ENCODE data around the gene ABHD14A.

ABHD14A gene

DNA sequence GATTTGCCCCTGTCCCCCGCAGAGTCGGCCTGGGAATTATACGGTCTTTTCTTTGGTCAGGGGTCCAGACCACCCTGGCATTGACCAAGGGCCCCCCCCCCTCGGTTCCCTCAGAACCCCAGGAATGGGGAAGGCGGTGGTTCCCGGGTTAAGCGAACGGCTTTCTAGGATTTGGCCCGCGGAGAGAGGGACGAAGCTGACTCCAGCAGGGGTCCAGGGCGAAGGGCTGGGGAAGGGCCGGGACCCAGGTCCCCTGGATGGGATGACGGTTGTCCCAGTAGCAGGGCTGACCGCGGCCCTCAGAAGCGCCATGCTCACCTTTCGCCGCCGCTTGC, 33.4 kb upstream of the ABHD14A start:
- DNase-seq (no peak), ATAC-seq (no peak)

DNA sequence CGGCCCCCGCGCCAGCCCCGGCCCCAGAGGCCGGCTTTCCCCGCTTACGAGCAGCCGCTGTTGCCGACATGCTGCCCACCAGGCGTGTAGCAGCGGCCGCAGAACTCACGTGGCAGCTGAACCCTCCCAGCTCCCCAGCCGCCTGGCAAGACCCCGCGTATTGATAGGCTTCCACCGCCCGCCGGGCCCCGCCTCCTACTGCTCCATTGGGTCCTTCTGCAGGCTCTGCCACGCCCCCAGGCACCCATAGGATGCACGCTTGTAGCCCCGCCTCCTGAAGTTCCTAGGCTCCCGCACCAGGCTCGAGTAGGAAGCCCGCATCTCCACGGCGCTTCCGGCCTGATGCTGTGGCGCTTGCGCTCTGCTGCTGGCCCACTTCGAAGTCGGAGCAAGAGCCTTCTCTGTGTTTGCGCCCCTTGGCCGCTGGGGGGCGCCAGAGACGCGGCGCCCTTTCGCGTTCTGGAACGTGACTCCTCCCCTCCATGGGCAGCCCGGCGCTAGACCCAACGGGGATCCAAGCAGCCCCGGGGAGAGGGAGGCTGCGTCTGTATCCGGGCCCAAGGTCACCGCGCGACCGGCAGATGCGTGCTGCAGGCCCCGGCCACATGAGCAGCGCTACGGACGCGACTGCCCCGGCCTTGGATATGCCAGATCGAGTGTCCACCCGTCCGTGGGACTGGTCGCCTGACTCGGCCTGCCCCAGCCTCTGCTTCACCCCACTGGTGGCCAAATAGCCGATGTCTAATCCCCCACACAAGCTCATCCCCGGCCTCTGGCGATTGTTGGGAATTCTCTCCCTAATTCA, 32.9 kb upstream of the ABHD14A start, which contains the start of the genes PARP3 and RRP9:
Gene PARP3, plus strand, starts transcription at position 566 of the 805 bp plus-strand sequence. CDS start 993 bp downstream, outside the sequence.
Gene RRP9, minus strand, starts transcription at position 107 of the 805 bp plus-strand sequence. Its CDS starts 37 bp downstream, at position 70.
- peak; percentile 93 for ATAC-seq

DNA sequence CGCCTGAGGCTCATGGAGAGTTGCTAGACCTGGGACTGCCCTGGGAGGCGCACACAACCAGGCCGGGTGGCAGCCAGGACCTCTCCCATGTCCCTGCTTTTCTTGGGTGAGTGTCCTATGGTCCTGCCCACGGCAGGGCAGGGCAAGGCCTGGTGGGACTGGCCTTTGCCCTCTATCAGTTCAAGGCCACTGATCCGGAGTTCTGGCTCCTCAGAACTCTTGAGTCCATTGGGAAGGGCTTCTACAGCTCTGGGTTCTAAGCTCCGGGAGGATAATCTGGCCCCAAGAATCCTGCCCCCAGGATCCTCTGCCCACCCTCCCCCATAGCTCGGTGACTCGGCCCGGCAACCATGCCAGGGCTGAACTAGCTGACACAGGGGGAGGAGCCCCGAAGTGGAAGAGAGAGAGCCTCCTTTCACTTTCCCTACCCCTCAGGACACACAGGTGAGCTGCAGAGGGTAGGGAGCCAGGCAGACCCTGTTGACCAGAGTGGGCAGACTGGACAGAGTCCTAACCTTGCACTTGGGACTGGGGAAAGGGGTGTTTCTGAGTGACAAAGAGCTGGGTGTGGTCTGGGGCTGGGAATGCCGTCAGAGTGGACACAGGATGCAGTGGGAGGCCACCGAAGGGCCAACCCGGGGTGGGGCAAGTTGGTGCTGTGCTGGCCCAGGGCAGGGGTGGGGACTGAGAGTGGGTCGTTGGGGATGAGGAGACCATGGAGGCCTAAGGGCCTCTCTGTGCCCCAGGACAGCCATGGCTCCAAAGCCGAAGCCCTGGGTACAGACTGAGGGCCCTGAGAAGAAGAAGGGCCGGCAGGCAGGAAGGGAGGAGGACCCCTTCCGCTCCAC, 32.0 kb upstream of the ABHD14A start:
- ATAC-seq: peak; percentile 17

More for the DNA sequence above, 32.9 kb upstream of the ABHD14A start, which contains the start of the genes PARP3 and RRP9:
- peak; percentile 99 for DNase-seq

DNA sequence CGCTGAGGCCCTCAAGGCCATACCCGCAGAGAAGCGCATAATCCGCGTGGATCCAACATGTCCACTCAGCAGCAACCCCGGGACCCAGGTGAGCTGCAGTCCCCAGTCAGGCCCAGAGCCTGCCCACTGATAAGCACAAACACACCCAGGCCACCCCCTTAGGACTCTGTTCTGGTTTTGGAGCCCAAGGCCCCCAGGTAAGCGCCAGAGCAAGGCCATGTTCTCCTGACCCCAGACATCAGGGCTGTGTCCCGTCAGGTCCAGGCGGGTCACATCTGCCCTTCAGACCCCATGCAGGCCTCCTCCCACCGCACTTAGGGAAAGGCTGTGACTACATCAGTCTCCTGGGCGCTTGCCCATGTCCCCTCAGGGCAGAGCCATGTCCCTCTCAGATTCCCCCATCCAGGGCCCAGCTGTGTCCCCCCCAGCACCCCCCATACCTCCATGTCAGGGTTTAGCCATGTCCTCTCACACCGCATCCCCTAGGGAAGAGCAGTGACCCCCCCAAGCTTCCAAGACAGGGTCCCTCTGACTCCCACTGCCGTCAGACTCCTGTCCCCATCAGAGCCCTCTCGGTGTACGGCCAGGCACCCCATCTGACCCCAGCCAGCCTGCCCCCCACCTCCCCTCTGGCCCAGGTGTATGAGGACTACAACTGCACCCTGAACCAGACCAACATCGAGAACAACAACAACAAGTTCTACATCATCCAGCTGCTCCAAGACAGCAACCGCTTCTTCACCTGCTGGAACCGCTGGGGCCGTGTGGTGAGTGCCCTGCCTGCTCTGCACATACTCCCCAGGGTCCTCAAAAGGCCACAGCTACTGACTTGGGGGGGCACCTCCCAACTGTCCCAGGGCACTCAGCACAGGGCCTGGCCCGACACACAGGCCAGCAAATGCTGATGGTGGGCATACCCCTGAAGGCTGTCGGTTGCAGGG, 31.1 kb upstream of the ABHD14A start:
- no peak for DNase-seq
- ATAC-seq: no peak

More for the DNA sequence above, 32.0 kb upstream of the ABHD14A start:
- DNase-seq: peak; percentile 75

DNA sequence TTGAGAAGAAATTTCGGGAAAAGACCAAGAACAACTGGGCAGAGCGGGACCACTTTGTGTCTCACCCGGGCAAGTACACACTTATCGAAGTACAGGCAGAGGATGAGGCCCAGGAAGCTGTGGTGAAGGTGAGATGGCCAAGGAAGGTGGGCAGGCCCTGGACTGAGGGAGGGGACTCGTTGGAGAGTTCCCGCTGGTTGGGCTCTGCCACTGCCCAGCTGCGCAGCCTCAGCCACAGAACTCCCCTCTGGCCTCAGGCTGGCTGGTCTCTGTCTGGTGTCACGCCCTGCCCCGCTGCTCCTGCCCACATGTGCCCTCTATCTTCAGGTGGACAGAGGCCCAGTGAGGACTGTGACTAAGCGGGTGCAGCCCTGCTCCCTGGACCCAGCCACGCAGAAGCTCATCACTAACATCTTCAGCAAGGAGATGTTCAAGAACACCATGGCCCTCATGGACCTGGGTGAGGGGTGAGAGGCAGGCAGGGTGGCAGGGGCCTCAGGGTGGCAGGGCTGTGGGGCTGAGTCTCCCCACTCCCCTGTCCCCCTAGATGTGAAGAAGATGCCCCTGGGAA, 30.3 kb upstream of the ABHD14A start:
- no peak for DNase-seq

DNA sequence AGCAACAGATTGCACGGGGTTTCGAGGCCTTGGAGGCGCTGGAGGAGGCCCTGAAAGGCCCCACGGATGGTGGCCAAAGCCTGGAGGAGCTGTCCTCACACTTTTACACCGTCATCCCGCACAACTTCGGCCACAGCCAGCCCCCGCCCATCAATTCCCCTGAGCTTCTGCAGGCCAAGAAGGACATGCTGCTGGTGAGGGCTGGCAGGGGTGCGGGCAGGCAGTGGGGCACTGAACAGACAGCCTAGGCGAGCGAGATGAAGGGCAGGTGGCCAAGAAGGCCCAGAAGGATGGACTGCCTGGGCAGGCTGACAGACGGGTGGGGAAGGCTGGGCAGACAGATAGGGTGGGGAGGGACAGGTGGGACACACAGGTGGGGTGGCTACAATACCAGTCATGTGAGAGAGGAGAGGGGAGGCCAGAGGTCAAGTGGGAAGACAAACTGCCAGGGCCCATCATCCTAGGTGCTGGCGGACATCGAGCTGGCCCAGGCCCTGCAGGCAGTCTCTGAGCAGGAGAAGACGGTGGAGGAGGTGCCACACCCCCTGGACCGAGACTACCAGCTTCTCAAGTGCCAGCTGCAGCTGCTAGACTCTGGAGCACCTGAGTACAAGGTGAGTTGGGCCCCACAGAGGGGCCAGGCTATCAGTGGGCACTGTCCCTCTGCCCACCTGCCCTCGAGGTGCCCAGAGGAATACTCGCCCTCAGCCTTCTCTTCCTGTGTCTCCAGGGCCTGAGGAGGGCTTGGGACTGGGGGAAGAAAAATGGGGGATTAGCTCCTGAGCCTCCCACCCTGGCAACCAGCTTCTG, 29.6 kb upstream of the ABHD14A start:
- no peak for ATAC-seq

More for the DNA sequence above, 30.3 kb upstream of the ABHD14A start:
- no peak for ATAC-seq

DNA sequence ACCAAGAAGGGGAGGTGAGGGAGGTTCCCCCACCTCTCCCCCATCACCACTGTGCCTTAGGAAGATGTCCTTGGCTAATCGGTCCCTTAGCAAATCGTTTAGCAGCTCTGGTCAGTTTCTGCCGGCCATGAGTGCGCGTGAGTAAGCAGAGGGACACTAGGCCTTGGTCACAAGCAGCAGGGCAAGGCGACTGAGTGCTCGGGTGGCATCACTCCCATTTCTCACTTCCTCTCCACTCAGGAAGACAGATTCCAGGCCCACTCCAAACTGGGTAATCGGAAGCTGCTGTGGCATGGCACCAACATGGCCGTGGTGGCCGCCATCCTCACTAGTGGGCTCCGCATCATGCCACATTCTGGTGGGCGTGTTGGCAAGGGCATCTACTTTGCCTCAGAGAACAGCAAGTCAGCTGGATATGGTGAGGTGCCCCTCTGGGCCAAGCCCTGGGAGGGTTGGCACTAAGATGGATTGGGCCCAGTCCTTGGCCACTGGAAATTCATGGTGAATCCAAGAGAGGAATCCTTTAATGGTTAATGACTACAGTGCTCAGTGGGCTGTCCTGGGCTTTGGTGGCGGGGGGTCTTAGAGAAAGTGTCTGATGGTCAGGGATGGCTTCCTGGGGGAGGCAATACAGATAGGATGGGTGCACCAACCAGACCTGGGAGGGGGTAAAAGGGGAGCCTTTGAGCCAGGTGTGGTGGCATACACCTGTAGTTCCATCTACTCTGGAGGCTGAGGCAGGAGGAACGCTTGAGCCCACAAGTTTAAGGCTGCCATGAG, 28.7 kb upstream of the ABHD14A start:
- DNase-seq (no peak), ATAC-seq (no peak)

More for the DNA sequence above, 29.6 kb upstream of the ABHD14A start:
- no peak for DNase-seq

DNA sequence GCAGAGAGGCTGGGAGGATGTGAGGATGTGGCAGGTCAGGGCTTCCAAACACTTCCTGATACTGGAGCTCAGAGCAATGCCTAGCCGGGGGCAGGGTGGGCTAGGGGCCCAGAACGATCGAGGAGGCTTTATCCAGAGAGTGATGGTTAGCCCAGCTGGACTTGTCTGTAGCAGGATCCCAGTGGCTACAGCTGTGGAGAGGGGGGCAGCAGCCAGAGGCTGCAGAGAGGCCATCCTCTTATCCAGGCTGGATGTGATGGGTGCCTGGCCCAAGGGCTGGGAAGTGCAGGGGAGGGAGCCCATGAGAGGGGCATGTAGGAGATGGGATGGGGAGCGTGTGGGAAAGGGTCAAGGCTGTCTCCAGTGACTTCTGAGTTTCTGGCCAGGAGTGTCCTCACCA, 28.1 kb upstream of the ABHD14A start:
- DNase-seq: peak; percentile 1
- no peak for ATAC-seq

DNA sequence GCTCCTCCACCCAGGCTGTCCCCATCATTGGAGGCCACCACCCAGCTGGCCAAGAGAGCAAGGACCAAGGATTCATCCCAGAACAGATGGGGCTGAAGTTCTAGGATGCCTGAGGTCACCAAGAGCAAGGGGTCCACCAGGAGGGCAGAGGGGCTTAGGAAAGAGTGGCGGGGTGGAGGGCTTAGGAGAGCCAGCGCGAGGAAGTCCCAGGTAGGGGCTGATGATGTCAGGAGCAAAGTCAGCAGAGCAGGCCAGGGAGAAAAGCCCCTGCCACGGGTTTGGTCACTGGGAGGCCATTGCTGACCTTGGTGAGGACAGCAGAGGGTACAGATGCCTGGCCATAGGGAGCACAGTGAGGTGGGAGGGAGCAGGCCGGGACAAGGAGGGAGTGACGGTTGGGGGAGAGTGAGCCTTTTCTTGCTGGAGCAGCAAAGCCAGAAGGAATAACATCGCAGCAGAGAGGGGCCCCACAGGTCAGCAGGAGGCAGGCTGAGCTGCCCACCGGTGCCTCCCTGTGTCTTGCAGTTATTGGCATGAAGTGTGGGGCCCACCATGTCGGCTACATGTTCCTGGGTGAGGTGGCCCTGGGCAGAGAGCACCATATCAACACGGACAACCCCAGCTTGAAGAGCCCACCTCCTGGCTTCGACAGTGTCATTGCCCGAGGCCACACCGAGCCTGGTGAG, 27.5 kb upstream of the ABHD14A start:
- no peak for DNase-seq

DNA sequence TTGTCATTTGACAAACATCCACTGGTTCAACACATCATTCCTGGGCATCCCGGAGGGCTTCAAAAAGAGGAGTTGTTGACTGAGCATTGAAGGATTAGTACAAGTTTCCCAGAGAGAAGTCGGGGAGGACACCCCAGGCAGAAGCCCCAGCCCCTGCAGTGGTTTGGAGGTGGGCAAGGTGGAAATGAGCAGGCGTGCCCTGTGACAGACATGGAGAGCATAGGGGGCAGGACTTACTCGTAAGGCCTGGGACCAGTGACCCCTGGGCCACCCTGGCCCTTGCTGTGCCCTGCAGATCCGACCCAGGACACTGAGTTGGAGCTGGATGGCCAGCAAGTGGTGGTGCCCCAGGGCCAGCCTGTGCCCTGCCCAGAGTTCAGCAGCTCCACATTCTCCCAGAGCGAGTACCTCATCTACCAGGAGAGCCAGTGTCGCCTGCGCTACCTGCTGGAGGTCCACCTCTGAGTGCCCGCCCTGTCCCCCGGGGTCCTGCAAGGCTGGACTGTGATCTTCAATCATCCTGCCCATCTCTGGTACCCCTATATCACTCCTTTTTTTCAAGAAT, 26.8 kb upstream of the ABHD14A start:
- ATAC-seq (no peak), DNase-seq (no peak)

More for the DNA sequence above, 27.5 kb upstream of the ABHD14A start:
- ATAC-seq: no peak

DNA sequence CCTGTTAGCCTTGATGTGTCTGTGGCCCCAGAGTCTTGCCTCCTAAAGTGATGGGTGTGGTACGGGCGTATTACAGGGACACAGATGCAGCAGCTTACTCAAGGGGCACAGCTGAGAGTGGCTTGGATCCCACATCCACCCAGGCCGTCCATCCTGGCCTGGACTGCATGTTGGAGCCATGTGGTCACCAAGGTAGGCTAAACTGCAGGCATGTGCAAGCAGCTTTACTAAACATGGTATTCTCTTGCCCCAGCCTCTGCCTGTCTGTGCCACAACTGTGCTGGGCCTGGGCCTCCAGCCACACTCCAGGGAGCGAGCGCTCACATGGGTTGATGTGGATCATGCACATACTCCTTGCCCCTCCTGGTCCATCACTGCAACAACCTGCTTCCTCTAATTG, 25.7 kb upstream of the ABHD14A start:
- DNase-seq: no peak
- no peak for ATAC-seq

DNA sequence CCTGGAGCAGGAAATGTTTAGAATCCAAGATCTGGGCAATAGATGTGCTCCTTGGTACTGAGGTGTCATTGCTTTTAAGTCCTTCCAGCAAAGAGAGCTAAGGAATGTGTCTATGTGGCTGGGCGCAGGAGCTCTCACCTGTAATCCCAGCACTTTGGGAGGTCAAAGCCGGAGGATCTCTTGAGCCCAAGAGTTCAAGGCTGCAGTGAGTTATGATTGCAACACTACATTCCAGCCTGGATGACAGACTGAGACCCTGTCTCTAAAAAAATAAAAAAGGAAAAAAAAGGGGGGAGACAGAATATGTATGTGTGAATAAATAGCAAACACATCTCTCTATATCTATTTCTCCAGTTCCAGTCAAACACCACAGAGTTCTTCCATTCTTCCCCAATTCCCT, 24.0 kb upstream of the ABHD14A start:
- DNase-seq: no peak
- ATAC-seq: no peak

DNA sequence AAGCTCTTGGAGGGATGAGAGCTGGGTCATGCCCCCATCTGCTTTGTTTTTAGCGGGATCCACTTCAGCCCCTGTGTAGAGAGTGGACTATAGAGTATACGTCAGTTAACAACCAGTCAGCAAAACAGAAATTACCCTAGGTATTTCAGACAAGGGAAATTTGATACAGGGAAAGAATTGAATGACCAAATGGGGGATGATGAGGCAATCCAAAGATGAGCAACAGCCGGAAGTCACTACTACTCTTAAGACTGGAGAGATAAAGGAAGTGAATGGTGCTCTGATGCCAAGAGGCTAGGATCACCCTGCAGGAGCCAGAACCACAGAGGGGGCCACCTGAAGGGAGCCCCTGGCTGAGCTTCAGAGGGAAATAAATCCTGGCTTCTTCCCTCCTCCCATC, 21.4 kb upstream of the ABHD14A start:
- DNase-seq (no peak), ATAC-seq (no peak)

DNA sequence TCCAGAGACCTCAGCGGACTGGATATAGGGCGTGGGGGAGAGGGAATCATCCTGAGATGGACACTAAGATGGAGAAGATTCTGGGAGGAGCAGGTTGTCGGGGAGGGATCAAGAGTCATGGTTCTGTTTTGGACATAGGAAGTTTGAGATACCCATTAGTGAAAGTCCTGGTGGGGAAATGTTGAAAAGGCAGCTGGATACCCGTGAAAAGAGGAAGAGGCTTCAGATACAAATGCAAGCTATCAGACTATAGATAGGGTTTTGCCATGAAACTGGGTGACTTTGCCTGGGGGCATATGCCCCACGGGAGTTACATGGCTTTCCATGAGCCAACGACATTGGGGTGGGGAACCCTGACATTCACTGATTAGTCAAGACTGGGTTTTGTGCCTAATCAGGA, 20.8 kb upstream of the ABHD14A start:
- ATAC-seq: no peak
- DNase-seq: no peak

DNA sequence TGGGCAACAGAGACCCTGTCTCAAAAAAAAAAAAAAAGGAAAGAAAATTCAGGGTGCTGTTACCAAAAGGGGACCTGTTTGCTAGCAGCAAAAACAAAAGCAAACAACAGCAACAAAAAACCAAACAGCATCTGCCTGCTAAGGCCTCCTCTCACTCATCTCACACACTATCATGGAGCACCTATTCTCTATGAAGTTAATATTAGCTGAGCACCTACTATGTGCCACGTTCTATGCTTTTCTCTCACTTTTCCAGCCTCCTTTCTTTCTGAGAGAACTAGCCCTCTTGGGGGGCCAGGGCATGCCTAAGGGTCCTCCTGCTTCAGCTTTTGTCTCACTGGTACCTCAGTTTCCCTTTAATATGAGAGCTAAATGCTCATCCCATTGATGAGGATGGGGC, 20.2 kb upstream of the ABHD14A start:
- no peak for DNase-seq
- ATAC-seq: no peak

DNA sequence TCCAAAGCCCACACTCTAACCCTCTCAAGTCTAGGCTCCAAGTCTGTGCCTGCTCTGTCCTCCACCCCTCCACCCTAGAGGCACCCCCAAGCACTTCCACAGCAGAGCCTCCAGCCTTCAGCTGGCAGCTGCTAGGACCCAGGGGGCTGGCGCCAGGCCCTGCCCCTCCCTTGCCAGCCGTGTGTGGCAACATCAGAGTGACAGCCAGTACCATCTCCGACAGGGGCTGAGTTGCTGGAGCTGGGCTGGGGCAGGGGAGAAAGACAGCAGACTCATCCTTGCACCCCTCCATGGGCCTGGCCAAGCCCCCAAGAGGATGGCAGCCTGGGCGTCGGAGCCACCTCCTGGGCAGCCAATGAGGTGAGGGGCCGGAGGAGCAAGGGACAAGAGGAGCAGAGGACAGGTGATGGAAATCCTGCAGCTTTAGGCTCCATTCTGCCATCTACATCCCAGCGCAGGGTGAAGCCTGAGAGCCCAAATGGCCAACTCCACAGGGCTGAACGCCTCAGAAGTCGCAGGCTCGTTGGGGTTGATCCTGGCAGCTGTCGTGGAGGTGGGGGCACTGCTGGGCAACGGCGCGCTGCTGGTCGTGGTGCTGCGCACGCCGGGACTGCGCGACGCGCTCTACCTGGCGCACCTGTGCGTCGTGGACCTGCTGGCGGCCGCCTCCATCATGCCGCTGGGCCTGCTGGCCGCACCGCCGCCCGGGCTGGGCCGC, 19.5 kb upstream of the ABHD14A start, which contains the start of gene GPR62:
Gene GPR62, plus strand, starts transcription at position 207 of the 718 bp plus-strand sequence. Its CDS starts 272 bp downstream, at position 479.
- ATAC-seq (no peak), DNase-seq (no peak)

DNA sequence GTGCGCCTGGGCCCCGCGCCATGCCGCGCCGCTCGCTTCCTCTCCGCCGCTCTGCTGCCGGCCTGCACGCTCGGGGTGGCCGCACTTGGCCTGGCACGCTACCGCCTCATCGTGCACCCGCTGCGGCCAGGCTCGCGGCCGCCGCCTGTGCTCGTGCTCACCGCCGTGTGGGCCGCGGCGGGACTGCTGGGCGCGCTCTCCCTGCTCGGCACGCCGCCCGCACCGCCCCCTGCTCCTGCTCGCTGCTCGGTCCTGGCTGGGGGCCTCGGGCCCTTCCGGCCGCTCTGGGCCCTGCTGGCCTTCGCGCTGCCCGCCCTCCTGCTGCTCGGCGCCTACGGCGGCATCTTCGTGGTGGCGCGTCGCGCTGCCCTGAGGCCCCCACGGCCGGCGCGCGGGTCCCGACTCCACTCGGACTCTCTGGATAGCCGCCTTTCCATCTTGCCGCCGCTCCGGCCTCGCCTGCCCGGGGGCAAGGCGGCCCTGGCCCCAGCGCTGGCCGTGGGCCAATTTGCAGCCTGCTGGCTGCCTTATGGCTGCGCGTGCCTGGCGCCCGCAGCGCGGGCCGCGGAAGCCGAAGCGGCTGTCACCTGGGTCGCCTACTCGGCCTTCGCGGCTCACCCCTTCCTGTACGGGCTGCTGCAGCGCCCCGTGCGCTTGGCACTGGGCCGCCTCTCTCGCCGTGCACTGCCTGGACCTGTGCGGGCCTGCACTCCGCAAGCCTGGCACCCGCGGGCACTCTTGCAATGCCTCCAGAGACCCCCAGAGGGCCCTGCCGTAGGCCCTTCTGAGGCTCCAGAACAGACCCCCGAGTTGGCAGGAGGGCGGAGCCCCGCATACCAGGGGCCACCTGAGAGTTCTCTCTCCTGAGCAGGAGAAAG, 18.7 kb upstream of the ABHD14A start:
- DNase-seq (peak; percentile 61), ATAC-seq (peak; percentile 67)
